GM10248 (cell line): ENCODE measurements around the gene MAML3.

Experiments used
- CTCF ChIA-PET: fragments of 300-600 bp; sonication (Branson Sonifier 250); formaldehyde crosslinking; extraction: SDS; loops from one replicate; lab custom pipeline; 2021; ENCODE audit warnings: antibody characterized with exemption; lab: Yijun Ruan, JAX
- POLR2A ChIA-PET: fragments of 350-650 bp; sonication (Branson Sonifier 250); formaldehyde crosslinking; extraction: SDS; loops from one replicate; lab custom pipeline; 2020; ENCODE audit warnings: antibody characterized with exemption; lab: Yijun Ruan, JAX
- DNase-seq: peaks from one replicate; pipeline ENCODE4 v3.0.0; 2012; ENCODE audit errors: extremely low spot score
- TF ChIP-seq, protein P1 (sequence below): IDR thresholded peaks from 2 replicates; pipeline ENCODE4 v1.5.1; 2012; ENCODE audit warnings: mild to moderate bottlenecking, low read depth; ENCODE audit errors: extremely low read depth, missing control alignments, control extremely low read depth

MAML3 gene

GRCh38 chr4:139696491-139696890, 457.5 kb downstream of the MAML3 start:
- no peak for DNase-seq
- ChIA-PET POLR2A (no interaction called here), CTCF (no interaction called here)
- TF ChIP-seq, protein P1, sequence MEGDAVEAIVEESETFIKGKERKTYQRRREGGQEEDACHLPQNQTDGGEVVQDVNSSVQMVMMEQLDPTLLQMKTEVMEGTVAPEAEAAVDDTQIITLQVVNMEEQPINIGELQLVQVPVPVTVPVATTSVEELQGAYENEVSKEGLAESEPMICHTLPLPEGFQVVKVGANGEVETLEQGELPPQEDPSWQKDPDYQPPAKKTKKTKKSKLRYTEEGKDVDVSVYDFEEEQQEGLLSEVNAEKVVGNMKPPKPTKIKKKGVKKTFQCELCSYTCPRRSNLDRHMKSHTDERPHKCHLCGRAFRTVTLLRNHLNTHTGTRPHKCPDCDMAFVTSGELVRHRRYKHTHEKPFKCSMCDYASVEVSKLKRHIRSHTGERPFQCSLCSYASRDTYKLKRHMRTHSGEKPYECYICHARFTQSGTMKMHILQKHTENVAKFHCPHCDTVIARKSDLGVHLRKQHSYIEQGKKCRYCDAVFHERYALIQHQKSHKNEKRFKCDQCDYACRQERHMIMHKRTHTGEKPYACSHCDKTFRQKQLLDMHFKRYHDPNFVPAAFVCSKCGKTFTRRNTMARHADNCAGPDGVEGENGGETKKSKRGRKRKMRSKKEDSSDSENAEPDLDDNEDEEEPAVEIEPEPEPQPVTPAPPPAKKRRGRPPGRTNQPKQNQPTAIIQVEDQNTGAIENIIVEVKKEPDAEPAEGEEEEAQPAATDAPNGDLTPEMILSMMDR = no peak

DNA sequence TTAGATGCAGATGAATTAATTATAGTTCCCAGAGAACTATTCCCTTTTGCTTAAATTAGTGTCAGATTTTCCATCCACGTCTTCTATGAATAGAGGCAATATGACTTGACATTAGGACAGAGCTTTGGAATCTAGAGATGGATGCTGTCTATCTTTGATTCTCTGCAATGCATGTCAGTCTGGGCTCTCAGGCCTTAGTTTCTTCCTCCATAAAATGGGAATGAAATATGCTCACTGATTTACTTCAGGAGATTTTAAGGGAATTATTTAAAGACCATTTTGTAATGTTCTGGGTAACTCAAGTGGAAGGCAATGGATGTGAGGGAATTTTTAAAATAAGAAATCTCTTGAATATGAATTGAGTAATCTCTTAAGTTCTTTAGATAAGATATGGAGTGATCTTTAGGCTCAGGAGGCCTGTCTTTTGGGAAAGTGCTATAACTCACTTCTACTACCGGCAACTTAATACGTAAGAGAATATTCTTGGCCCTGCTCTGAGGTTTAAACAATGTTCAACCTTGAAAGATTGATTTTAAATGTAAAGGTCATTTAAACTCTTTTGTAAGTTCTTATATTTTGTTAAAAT, 459.4 kb downstream of the MAML3 start:
- POLR2A ChIA-PET = no interaction called here
- CTCF ChIA-PET = no interaction called here
- TF ChIP-seq, protein P1 = no peak
- DNase-seq = no peak

- no peak for DNase-seq
These were observed 461.5 kb downstream of the MAML3 start for GRCh38 chr4:139692309-139693012.

GRCh38 chr4:139690419-139690818, 463.6 kb downstream of the MAML3 start:
- ChIA-PET CTCF (interaction anchor here (0.7 to 1.7 kb wide), 4 partner anchors 8 to 562 kb away, joined by 3 to 5 read pairs (median 4); no protein-coding TSS in a partner anchor), POLR2A (no interaction called here)
- DNase-seq = no peak
- TF ChIP-seq, protein P1 = no peak

More at GRCh38 chr4:139692309-139693012, 461.5 kb downstream of the MAML3 start:
- POLR2A ChIA-PET = no interaction called here
- CTCF ChIA-PET = interaction anchor here (1.7 kb wide), 1 partner anchor 8 kb away, joined by 5 read pairs; no protein-coding TSS in a partner anchor
- TF ChIP-seq, protein P1 = no peak

DNA sequence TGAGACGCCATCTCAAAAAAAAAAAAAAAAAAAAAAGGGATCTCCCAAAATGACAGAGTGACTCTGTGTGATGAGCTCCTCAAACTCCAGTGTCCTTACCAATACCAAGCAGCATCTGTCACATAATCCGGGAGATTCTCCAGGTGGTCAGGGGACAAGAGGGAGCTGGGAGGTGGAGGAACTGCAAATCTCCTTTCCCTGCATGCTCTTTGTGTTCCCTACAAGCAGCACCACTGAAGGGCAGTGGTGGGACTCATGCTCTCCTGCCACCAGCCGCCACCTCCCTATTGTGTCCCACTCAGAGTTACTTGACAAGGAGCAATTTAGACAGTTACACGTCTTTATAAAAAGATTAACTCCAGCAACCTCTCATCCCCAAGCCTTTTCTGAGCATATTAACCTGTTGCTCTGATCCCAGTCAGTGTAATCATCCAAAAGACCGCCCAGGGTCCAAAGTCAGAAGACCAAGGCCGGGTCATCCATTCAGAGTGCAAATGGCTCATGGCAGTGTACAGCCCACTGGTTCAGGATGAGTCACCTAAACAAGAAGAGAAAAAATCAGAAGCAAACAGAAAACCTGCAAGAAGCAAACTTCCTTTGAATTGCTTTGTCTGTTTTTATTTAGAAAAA, 464.8 kb downstream of the MAML3 start:
- CTCF ChIA-PET = no interaction called here
- POLR2A ChIA-PET = interaction anchor here (0.6 kb wide), 1 partner anchor 1136 kb away, joined by 3 read pairs; no protein-coding TSS in a partner anchor
- DNase-seq = no peak
- TF ChIP-seq, protein P1 = no peak

- CTCF ChIA-PET = no interaction called here
- DNase-seq = no peak
- POLR2A ChIA-PET = no interaction called here
- TF ChIP-seq, protein P1 = no peak
These were observed 467.0 kb downstream of the MAML3 start for GRCh38 chr4:139686988-139687387.
